Measurements from ENCODE around the gene EGFR. TPM values are rescaled to one million over a fixed set of nuclear protein-coding genes. Genes with fewer than 3 reads are reported as not detected.
A peak's percentile ranks its signal among the peaks of the same experiment; 100 is the strongest.

The EGFR gene
- total and polyA plus RNA-seq, 2 experiments from 2014 or later: 21.6 to 51.0 TPM

DNA sequence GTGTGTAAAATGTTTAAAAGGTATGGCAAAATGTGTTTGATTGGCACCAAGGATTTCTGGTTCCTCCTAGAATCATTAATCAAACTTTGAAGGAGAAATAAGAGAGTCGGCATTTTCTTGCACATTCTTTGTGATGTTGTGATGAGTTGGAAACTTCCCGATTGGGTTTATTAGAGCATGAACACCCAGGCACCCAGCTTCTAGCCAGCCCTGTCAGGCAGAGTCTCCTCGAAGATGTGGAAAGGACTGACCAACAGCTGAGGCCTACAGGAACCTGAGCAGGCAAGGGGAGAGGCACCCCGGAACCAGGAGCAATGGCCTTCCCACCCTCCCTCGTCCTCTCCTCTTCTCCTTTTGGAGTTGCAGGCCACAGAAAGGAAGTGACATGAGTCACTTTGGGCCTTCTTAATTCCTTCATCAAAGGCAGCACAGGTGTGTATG is 68.7 kb downstream of the EGFR start:
- 93% methylated on average over 5 of the region's 5 CpGs for WGBS (ENCODE audit: low lambda C conversion rate, missing lambda C conversion rate)
- H3K4me1 ChIP-seq (ENCODE audit: insufficient read depth): peaks cover 22% of the 10 kb centered on the region
- peak overlapping the region; percentile 86 for H3K27ac ChIP-seq

DNA sequence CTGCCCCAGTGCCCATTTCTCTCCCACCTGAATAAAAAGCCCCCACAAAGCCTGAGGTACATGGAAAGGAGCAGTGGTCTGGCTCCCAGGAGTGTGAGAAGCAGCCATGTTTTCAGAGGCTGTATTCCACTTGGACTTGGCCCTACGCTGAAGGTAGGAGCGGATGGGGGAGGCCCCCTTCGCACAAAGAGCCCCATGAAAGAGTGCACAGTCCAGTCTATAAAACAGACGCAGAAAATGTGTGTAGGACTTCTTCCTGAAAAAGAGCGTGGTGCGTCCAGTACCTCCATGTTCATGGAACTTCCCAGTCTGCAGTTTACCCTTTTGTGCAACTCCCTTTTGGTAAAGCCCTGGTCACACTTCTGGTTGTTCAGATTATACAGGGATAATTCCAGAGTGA is 69.3 kb downstream of the EGFR start:
- DNase-seq (ENCODE audit: low spot score): no peak
- Histone ChIP-seq H4K20me1 (ENCODE audit: insufficient read depth, poor library complexity, severe bottlenecking) (no peaks in the 10 kb centered on the region), H3K27ac (no peak overlapping the region), H3K4me3 (no peak overlapping the region), H3K4me1 (ENCODE audit: insufficient read depth) (peaks cover 22% of the 10 kb centered on the region), H2AFZ (no peak overlapping the region), H3K79me2 (peaks cover 60% of the 10 kb centered on the region), H3K36me3 (replicated peaks; ENCODE audit: insufficient read depth, low read depth) (no peaks in the 10 kb centered on the region), H3K9me2 (replicated peaks; ENCODE audit: insufficient read depth) (no peaks in the 10 kb centered on the region), H3K4me2 (no peak overlapping the region), H3K27me3 (no peaks in the 10 kb centered on the region), H3K9me3 (ENCODE audit: low read depth) (no peaks in the 10 kb centered on the region)
- 98% methylated on average over 6 of the region's 6 CpGs for WGBS (ENCODE audit: low lambda C conversion rate, missing lambda C conversion rate)
- TF ChIP-seq EZH2phosphoT487 (IDR thresholded peaks at IDR 0.05; ENCODE audit: low read depth, severe bottlenecking, unreplicated experiment): no peak
- no peak for TF ChIP-seq EZH2 (IDR thresholded peaks at IDR 0.05; ENCODE audit: borderline replicate concordance)
- TF ChIP-seq, protein P1, sequence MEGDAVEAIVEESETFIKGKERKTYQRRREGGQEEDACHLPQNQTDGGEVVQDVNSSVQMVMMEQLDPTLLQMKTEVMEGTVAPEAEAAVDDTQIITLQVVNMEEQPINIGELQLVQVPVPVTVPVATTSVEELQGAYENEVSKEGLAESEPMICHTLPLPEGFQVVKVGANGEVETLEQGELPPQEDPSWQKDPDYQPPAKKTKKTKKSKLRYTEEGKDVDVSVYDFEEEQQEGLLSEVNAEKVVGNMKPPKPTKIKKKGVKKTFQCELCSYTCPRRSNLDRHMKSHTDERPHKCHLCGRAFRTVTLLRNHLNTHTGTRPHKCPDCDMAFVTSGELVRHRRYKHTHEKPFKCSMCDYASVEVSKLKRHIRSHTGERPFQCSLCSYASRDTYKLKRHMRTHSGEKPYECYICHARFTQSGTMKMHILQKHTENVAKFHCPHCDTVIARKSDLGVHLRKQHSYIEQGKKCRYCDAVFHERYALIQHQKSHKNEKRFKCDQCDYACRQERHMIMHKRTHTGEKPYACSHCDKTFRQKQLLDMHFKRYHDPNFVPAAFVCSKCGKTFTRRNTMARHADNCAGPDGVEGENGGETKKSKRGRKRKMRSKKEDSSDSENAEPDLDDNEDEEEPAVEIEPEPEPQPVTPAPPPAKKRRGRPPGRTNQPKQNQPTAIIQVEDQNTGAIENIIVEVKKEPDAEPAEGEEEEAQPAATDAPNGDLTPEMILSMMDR (IDR thresholded peaks at IDR 0.05; ENCODE audit: poor library complexity): no peak

More for the DNA sequence above, 68.7 kb downstream of the EGFR start:
- Histone ChIP-seq H3K27me3 (no peaks in the 10 kb centered on the region), H3K9me2 (replicated peaks; ENCODE audit: insufficient read depth) (no peaks in the 10 kb centered on the region), H4K20me1 (ENCODE audit: insufficient read depth, poor library complexity, severe bottlenecking) (no peaks in the 10 kb centered on the region), H3K9me3 (ENCODE audit: low read depth) (no peaks in the 10 kb centered on the region), H3K4me3 (no peak overlapping the region), H3K36me3 (replicated peaks; ENCODE audit: insufficient read depth, low read depth) (no peaks in the 10 kb centered on the region), H2AFZ (no peak overlapping the region), H3K4me2 (peak overlapping the region; percentile 65), H3K79me2 (peaks cover 57% of the 10 kb centered on the region)
- TF ChIP-seq, protein P1 (IDR thresholded peaks at IDR 0.05; ENCODE audit: poor library complexity): no peak
- TF ChIP-seq EZH2 (IDR thresholded peaks at IDR 0.05; ENCODE audit: borderline replicate concordance) (no peak), EZH2phosphoT487 (IDR thresholded peaks at IDR 0.05; ENCODE audit: low read depth, severe bottlenecking, unreplicated experiment) (no peak)
- DNase-seq (ENCODE audit: low spot score): no peak

DNA sequence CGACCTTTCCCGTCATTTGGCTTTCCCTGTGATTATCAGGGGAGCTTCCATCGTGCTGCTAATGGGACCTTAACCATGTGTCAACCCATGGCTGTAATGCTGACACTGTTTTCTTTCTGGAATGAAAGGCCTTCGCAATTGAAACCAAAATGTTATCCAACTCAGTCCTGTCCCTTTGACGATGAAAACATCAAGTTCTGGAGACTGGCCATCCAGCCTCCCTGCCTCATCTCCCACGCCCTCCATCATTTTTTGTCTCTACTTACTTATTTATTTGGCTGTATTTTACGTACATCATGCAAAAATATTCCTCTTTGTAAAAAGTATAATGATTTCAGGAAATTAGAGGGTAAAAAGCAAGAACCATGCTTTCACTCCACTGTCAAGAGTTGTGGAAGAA is 69.8 kb downstream of the EGFR start:
- H3K9me3 ChIP-seq (ENCODE audit: low read depth): no peaks in the 10 kb centered on the region
- H4K20me1 ChIP-seq (ENCODE audit: insufficient read depth, poor library complexity, severe bottlenecking): no peaks in the 10 kb centered on the region
- H3K27ac ChIP-seq: no peak overlapping the region
- peaks cover 60% of the 10 kb centered on the region for H3K79me2 ChIP-seq
- H3K9me2 ChIP-seq (replicated peaks; ENCODE audit: insufficient read depth): no peaks in the 10 kb centered on the region
- H3K4me1 ChIP-seq (ENCODE audit: insufficient read depth): peaks cover 22% of the 10 kb centered on the region
- TF ChIP-seq EZH2phosphoT487 (IDR thresholded peaks at IDR 0.05; ENCODE audit: low read depth, severe bottlenecking, unreplicated experiment) (no peak), EZH2 (IDR thresholded peaks at IDR 0.05; ENCODE audit: borderline replicate concordance) (no peak)
- TF ChIP-seq, protein P1 (IDR thresholded peaks at IDR 0.05; ENCODE audit: poor library complexity): no peak
- no peak overlapping the region for H3K4me3 ChIP-seq
- H3K36me3 ChIP-seq (replicated peaks; ENCODE audit: insufficient read depth, low read depth): no peaks in the 10 kb centered on the region
- no peaks in the 10 kb centered on the region for H3K27me3 ChIP-seq
- H2AFZ ChIP-seq: no peak overlapping the region
- WGBS (ENCODE audit: low lambda C conversion rate, missing lambda C conversion rate): 93% methylated on average over 7 of the region's 7 CpGs
- H3K4me2 ChIP-seq: no peak overlapping the region
- DNase-seq (ENCODE audit: low spot score): no peak

All from hepatocyte (in vitro differentiated cells).